HG02678 (cell line): ENCODE results near the gene GSTM4.

ENCODE experiments used
- ATAC-seq: cut with Tn5 transposase; IDR thresholded peaks from one replicate; pipeline ENCODE4 v1.9.1; 2021; ENCODE audit warnings: mild to moderate bottlenecking, moderate library complexity; ENCODE audit not compliant: unreplicated experiment

The GSTM4 gene

DNA sequence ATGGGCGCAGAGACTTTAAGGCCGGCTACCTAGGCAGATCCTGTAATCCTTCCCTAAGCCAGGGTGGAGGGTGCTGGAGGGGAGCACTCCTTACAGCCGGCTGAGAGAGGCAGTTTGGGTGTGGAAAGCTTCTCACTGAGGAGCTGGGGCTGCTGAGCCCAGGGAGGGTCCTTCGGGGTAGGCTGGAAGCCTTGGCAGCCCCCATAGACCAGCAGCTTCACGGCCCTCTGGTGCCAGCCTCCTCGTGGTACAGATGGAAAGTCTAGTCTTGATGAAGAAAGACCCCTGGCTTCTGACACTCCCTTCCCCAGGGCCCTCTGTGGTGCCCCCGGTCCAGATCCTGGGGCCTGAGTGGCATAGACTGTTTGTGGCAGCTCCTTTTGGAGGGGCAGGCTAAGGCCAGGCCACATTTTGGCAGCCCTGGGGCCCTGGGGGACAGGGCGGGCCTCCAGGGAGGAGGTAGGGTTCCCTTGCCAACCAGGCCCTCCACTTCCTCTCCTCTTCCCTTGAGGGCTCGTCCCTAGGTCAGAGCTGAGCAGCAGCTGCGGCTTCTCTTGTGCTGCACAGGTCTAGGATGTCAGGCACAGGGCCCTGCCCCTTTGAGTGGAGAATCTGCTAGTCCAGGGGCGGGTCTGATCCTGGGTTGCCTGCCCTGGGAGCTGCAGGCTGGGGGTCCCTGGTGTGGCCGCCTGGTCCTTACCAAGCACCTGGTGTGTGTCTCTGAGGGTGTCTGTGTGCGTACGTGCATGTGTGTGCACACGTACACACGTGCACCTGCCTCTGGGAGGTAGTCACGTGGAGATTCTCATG, 31.5 kb upstream of the GSTM4 start:
- ATAC-seq = no peak

DNA sequence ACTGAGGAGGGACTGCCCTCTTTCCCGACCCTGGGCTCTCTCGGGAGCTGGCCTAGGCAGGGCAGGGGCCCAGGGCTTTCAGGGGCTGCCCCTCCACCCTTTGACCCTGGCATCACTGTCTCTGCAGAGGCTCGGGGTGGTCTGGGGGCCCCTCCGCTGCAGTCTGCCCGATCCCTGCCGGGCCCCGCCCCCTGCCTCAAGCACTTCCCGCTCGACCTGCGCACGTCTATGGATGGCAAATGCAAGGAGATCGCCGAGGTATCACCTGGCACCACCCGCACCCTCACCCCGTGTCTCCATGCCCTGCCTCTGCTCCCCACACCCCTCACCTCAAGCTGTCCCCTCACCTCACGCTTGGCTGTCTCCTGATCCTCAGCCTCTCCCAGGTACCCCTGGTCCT, 30.7 kb upstream of the GSTM4 start:
- no peak for ATAC-seq

DNA sequence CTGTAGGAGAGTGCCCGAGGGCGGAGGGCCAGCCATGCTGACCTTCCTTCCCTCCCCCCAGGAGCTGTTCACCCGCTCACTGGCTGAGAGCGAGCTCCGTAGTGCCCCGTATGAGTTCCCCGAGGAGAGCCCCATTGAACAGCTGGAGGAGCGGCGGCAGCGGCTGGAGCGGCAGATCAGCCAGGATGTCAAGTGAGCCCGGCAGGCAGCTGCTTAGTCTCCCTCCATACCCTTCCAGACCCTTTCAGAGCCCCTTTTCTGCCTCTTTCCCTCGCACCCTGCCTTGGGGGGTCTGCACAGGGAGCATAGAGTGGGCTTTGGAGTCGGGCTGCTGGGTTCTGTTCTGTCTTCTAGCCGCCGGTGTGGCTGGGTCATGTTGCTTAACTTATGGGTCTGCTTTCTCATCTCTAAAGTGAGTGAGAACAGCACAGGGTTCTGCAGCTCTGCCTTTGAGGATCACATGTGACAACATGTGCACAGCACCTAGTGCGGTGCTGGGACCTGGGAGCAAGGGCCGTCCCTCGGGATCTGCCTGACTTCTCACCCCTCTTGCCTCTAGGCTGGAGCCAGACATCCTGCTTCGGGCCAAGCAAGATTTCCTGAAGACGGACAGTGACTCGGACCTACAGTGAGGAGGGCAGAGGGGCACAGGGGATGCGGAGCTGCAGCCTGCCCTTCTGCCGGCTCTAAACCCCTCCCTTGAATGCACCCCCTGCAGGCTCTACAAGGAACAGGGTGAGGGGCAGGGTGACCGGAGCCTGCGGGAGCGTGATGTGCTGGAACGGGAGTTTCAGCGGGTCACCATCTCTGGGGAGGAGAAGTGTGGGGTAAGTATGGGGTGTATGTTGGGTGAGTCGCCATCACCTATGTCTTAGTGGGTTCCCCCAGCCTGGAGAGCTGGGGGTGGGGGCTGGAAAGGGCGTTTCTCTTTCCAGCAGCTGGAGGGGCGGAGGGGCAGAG, 30.0 kb upstream of the GSTM4 start:
- ATAC-seq = no peak

DNA sequence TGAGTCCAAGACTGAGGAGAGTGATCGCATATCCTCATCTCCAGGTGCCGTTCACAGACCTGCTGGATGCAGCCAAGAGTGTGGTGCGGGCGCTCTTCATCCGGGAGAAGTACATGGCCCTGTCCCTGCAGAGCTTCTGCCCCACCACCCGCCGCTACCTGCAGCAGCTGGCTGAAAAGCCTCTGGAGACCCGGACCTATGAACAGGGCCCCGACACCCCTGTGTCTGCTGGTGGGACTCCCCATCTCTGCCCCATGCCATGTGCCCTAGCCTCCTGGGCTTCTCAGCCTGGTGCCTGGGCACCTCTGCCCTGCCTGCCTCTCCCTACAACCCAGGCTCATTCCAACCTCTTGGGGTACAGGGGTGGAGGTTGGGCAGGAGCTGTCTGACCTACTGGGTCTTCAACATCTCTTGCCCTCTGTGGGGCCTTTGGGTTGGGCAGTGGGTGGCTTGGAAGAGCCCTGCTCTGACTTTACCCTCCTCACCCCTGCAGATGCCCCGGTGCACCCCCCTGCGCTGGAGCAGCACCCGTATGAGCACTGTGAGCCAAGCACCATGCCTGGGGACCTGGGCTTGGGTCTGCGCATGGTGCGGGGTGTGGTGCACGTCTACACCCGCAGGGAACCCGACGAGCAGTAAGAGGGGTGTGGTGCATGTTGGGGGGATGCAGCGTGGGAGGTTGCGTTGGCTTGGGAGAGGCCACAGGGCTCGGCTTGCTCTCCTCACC, 29.1 kb upstream of the GSTM4 start:
- ATAC-seq = no peak

DNA sequence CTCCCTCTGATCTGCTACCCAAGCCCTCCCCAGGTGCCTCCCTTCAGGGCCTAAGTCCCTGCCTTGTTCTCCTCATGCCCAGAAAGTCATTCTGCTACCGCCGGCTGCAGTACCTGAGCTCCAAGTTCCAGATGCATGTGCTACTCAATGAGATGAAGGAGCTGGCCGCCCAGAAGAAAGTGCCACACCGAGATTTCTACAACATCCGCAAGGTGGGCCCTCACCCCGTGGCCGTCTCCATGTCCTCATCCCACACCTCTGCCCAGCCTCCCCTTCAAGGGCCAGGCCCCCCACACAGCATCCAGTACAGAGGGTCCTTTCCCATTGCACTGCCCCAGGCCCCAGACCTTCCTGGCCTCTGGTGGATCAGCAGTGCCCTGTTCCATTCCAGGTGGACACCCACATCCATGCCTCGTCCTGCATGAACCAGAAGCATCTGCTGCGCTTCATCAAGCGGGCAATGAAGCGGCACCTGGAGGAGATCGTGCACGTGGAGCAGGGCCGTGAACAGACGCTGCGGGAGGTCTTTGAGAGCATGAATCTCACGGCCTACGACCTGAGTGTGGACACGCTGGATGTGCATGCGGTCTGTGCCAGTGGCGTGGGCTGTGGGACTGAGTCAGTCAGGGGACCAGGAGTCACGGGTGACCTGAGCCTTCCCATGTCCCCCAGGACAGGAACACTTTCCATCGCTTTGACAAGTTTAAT, 28.1 kb upstream of the GSTM4 start:
- ATAC-seq = no peak

DNA sequence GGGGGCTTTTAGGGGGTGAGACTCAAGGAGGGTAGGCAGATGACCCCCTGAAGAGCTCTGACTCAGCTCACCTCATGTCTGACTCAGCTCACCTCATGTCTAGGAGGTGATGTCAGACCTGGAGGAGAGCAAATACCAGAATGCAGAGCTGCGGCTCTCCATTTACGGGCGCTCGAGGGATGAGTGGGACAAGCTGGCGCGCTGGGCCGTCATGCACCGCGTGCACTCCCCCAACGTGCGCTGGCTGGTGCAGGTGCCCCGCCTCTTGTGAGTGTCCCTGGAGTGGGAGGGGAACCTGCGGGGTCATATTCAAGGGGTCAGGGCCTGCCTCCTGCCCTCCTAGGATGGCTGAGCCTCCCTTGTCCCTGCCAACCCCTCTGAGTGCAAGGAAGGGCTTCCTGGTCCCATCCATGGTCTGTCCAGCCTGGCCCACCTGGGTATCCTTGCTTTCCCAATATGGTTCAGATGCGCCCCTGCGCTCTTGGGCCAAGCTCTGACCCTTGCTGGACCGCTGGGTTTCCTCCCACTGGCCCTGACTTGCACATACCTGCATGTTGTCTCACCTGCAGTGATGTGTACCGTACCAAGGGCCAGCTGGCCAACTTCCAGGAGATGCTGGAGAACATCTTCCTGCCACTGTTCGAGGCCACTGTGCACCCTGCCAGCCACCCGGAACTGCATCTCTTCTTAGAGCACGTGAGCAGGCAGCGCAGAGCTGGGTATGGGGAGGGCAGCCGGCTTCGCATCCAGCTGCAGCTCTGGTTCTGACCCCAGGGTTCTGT, 27.2 kb upstream of the GSTM4 start:
- no peak for ATAC-seq

DNA sequence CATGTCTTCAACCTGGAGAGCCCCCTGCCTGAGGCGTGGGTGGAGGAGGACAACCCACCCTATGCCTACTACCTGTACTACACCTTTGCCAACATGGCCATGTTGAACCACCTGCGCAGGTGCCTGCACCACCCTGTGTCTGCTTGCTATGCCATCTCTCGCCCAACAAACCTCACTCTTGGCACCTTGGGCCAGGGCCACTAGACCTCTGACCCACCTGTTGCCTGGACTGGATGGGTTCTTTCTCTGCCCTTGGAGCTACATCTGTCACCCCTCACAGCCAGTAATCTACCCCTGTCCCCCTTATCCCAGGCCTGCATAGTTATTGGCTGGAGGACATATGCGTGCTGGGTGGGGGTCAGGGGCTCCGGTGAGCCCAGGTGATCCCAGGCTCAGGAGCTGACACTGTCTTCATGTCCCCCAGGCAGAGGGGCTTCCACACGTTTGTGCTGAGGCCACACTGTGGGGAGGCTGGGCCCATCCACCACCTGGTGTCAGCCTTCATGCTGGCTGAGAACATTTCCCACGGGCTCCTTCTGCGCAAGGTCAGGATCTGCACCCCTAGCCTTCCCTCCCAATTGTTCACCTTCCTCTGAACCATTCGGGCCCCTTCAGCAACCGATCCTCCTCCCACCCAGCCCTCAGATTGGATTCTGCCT, 26.4 kb upstream of the GSTM4 start:
- no peak for ATAC-seq

DNA sequence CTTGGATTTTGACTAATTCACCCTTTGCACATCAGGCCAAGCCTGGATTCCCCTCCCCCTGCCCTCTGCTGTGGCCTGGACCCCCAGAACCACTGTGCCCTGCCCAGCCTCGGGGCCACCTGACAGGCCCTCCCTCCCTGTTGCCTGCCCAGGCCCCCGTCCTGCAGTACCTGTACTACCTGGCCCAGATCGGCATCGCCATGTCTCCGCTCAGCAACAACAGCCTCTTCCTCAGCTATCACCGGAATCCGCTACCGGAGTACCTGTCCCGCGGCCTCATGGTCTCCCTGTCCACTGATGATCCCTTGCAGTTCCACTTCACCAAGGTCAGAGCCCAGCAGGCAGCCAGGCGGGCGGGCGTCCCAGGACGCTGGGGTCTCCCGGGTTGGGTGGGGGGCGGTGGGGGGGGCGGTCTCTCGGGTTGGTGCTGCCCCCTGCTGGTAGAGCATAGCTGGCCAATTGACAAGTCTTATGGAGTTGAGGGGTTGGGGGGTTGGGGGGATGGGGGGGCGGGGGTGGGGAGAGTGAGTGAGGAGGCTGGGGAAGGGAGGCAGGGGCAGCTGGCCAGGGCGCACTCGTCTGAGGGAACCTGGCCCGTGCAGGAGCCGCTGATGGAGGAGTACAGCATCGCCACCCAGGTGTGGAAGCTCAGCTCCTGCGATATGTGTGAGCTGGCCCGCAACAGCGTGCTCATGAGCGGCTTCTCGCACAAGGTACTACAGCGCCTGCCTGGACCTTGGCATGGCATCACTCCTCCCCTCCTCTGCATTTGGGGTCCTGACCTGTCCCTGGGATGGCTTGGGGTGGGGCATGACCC, 25.6 kb upstream of the GSTM4 start:
- no peak for ATAC-seq

DNA sequence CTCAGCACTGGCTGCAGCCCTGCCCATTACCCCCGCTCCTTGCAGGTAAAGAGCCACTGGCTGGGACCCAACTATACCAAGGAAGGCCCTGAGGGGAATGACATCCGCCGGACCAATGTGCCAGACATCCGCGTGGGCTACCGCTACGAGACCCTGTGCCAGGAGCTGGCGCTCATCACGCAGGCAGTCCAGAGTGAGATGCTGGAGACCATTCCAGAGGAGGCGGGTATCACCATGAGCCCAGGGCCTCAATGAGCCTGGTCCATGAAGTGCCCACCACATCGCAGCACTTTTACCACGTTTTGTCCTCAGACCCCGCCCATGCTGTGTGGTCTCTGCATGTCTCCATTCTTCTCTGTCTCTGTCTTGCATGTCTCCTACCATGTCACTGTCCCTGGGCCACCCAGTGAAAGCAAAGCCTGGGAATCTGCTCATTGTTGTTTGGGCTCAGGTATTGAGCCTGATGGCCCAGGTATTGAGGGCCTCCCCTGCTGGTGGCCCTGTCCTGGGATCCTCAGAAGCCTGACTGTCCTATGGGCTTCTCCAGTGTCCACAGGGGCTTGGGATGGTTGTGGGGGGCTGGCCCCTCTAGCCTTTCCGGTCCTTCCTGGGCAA, 24.9 kb upstream of the GSTM4 start:
- ATAC-seq = no peak

DNA sequence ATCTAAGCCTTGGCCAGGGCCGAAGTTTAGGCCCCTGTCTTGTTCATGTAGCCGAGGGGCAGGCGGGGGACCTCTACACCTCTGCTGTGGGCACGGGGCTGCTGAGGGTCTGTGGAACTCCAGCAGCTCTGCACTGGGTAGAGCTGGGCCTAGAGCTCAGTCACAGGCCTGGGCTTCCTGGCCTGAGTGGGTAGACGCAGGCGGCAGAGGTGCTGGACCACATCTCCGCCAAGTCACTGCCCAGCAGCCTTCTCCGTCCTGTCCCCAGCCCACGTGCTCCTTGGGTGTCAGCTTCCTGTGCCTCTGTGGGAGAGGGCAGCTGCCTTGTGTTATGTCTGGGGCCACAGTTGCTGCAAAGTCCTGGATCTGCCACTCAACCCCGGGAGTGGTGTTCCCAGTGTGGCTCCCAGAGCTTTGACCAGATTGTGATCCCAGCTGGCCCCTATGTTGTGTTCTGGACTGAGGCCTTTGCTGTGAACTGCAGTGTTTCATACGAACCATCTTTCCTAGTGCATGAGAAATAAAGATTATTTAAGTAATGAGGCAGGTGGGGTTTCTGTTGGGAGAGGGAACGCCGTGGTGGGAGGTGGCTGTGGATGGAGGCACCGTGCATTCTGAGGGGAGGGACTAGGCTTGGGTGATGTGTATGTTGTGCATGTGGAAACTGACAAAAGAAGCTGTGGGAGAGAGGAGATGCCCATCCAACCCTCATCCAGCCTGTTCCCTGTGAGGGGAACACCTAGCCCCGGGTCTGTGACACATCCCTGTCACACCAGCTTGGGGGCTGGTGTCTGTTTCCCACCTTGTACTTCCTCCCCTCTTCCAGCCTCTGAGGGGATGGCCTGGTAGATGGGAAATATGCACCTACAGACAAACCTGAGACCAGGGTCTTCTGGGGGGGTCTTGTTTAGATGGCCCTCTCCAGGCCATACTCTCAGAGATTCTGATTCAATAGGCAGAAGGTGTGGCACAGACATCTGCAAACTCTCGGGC, 24.1 kb upstream of the GSTM4 start:
- no peak for ATAC-seq

DNA sequence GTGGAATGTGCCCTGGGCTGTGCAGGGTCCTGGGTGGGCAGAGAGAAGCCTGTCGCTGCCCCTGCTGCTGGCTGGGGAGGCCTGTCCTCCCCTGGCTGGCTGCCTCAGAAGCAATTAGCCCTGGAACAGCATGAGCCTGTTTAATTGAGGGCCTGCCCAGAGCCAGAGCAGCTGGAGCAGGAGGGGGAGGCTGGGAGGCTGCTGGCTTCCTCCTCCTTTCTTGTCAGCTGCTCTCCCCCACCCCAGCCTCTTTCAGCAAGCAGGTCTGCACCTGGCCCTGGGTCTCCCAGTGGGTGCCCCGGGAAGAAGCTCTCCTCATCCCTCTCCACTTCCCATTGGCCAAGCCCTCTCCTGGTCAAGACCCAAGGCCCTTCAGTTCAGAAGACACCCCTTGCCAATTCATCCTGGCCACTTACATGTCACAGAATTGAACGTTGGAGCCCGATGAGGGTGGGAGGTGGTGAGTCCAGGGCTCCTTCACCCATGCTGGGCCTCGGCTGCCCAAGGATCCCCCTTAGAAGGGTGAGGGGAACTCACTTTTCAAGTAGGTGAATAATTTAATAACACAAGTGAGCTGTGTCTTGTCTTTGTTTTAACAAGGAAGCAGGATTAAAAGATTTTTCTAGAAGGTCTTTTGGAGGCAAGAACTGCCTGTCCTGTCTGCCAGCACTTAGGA, 23.1 kb upstream of the GSTM4 start:
- no peak for ATAC-seq

DNA sequence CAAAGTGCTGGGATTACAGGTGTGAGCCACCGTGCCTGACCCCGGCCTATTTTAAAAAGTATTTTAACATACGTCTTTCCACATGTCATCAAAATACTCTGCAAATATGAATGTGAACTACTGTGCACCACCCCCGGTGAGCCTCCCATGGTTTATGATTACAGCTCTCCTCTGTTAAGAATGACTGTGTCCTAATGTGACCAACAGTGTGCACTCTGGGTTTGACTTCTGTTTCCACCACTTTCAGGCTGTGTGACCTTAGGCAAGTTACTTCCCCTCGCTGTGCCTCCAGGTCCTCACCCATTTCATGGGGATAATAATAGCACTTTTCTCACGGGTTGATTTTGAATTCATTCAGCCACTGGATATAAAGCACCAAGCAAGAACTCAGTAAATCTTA, 21.6 kb upstream of the GSTM4 start:
- ATAC-seq = no peak

DNA sequence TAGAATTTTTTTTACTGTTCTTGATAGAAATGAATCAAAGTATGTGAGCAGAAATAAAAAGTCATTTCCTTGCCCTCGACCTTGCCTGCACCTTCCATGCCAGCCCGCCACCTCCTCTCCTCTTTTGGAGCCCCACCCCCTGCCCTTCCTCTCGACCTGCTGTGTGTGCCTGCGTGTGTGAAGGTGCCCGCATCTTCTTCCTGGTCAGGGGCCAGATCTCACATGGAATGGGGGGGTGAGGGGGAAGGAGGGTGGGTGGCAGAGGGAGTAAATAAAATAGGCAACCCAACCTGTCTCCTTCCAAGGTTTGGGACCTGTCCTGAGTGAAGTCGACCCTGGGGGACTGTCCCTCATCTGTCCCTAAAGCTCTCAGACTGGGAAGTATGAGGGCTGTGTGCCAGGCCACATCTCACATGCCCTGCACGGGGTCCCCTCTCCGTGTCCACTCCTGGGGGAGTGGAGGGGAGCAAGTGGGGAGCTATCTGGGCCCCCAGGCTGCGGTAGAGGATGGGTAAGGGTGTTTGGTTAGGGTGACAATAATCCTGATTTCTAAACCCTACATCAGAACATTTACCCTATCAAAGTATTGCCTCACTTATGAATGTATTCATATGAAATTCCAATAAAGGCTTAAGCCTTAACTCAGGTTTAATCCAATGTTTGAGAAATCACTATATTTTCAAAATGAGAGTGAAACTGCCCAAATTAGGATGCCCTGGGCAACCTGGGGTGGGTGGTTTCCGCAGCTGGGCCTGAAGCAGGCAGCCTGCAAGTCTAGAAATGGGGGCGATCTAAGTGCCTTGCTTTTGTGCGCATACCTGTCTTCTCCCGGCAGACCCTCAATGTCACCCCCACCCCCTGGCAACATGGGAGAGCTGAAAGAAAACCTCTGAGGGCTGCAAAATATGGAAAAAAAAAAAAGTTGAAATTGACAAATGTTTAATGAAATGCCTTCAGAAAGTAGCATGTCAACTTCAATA, 20.8 kb upstream of the GSTM4 start:
- ATAC-seq = no peak

DNA sequence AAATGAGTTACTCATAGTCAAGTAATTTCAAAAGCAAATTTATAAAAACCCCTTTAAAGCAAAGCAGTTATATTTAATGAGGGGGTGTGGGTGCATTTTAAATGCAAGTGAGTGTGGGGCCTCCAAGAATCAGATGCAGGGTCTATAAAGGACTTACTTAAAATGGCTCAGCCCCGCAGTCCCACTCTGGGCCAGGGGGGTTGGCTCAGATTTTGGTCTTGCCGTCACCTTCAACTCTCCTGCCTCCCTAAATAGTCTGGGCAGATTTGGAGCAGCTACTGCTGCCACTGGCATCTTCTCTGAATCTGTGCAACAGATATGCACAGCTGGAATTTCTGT, 20.1 kb upstream of the GSTM4 start:
- ATAC-seq = no peak

DNA sequence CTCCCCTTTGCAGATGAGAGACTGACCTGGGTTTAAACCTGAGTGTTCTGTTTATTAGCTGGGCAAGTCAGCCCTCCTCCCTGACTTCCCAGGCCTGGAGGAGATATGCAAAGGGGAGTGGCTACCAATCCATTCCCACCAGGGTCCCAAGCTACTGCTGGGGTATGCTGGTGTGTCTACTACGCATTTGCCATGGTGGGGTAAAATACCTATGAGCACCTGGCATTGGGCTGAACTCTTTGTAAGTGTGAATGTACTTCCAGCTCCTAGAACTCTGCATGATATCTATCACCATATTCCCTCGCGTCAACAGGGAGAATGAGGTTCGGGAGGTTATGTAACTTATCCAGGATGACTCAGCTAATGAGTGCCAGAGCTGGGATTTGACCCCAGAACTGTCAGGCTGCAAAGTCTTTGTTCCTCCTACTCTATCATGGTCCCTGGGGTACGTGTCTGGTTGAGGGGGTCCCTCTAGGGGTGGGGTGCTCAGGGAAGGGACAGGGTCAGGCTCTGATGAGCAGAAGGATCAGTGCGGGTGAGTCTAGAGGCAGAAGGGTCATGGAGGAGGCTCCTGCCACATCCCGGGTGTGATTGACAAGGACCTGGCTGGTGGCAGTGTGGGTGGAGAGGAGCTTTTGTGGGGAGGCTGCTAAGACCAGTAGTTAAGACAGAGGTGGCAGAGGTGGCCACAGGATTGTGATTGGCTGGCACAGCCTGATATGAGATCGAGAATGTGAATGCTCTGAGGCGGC, 19.5 kb upstream of the GSTM4 start:
- ATAC-seq = no peak
